HUDEP-2 (cell line): ENCODE results near the gene TSPO2.

Experiments
- DNase-seq, 76 experiments: peaks; one replicate each; lab custom pipeline; 2025; ENCODE audit not compliant: unreplicated experiment in 76 of 76; lab: John Stamatoyannopoulos, UW

Gene TSPO2

GRCh38 chr6:41073203-41073967 lies 31.1 kb downstream of the TSPO2 start:
- peak in 73 of 76 experiments; percentile 48 to 93 (median 83) for DNase-seq

GRCh38 chr6:41073968-41074691 lies 31.9 kb downstream of the TSPO2 start:
- DNase-seq: peak in 3 of 76 experiments; percentile 22 to 44 (median 32)

- no peak for DNase-seq
These were observed 32.6 kb downstream of the TSPO2 start for GRCh38 chr6:41074692-41075436.

GRCh38 chr6:41075651-41076626 lies 33.7 kb downstream of the TSPO2 start:
- DNase-seq: no peak

GRCh38 chr6:41077536-41077935 lies 35.3 kb downstream of the TSPO2 start:
- DNase-seq: no peak

- no peak for DNase-seq
These were observed 35.8 kb downstream of the TSPO2 start for GRCh38 chr6:41078101-41078500.

- DNase-seq: no peak
These were observed 36.8 kb downstream of the TSPO2 start for GRCh38 chr6:41079080-41079479.

GRCh38 chr6:41080621-41081020 lies 38.4 kb downstream of the TSPO2 start:
- no peak for DNase-seq

- no peak for DNase-seq
These were observed 40.8 kb downstream of the TSPO2 start for GRCh38 chr6:41083072-41083471.

- DNase-seq: no peak
These were observed 42.9 kb downstream of the TSPO2 start for GRCh38 chr6:41085182-41085581.

- DNase-seq: no peak
These were observed 46.2 kb downstream of the TSPO2 start for GRCh38 chr6:41088451-41088850.

GRCh38 chr6:41090841-41091761 lies 48.8 kb downstream of the TSPO2 start:
- no peak for DNase-seq

- DNase-seq: peak in 7 of 76 experiments; percentile 8 to 31 (median 17)
These were observed 50.3 kb downstream of the TSPO2 start for GRCh38 chr6:41092421-41093140.

GRCh38 chr6:41093729-41094128 lies 51.5 kb downstream of the TSPO2 start:
- no peak for DNase-seq
